Gastrocnemius medialis (tissue), 4 donors: Measurements from ENCODE around the gene ARAF. TPM values are rescaled to one million over a fixed set of nuclear protein-coding genes. Genes with fewer than 3 reads are reported as not detected.

ENCODE experiments used
- ATAC-seq, 2 donors: fragments of 150-250 bp; one replicate each; pipeline ENCODE4 v1.9.1; 2016
- DNase-seq, 2 donors: peaks; one replicate each; pipeline ENCODE4 v3.0.0-alpha.2; 2019
- H3K27ac ChIP-seq, 4 donors: fragments of 200-600 bp; sonication (generic); 1 replicate in 1 of 4; 2 replicates in 3 of 4; pipeline ENCODE4 v1.5.1; 2016 to 2018; ENCODE audit warnings: mild to moderate bottlenecking in 2 of 4, moderate library complexity in 1 of 4
- H3K27me3 ChIP-seq, 3 donors: fragments of 200-600 bp; sonication (generic) in 2 of 3; 1 replicate in 1 of 3; 2 replicates in 2 of 3; pipeline versions ENCODE4 v1.5.1 to v1.6.0; 2016 to 2019; ENCODE audit warnings: mild to moderate bottlenecking in 1 of 3, moderate library complexity in 1 of 3
- H3K36me3 ChIP-seq, 2 donors: fragments of 200-600 bp; sonication (generic) in 1 of 2; one replicate each; pipeline ENCODE4 v1.5.1; 2017 to 2018
- H3K4me1 ChIP-seq, 2 donors: fragments of 200-600 bp; sonication (generic) in 1 of 2; one replicate each; pipeline ENCODE4 v1.5.1; 2016 to 2017; ENCODE audit warnings: mild to moderate bottlenecking in 2 of 2
- H3K4me3 ChIP-seq, 4 donors: fragments of 200-600 bp; sonication (generic) in 3 of 4; 1 replicate in 1 of 4; 2 replicates in 3 of 4; pipeline ENCODE4 v1.5.1; 2016 to 2019; ENCODE audit warnings: mild to moderate bottlenecking in 2 of 4
- H3K9me3 ChIP-seq, 3 donors: fragments of 200-600 bp; sonication (generic) in 2 of 3; 1 replicate in 1 of 3; 2 replicates in 2 of 3; pipeline ENCODE4 v1.5.1; 2016 to 2019
- CTCF ChIP-seq, 5 experiments: fragments of 450-650 bp in 3 of 5; fragments of 200-600 bp in 2 of 5; sonication (generic) in 2 of 5; IDR thresholded peaks in 4 of 5; conservative IDR thresholded peaks in 1 of 5; 1 replicate in 4 of 5; 2 replicates in 1 of 5; pipeline ENCODE4 v1.5.1; 2016 to 2019; ENCODE audit warnings: antibody characterized with exemption in 5 of 5, mild to moderate bottlenecking in 3 of 5, moderate library complexity in 3 of 5
- POLR2A ChIP-seq, 2 donors: fragments of 450-650 bp; IDR thresholded peaks; one replicate each; pipeline ENCODE4 v1.6.1; 2017; ENCODE audit warnings: antibody characterized with exemption in 2 of 2, mild to moderate bottlenecking in 2 of 2, moderate library complexity in 2 of 2
- in situ Hi-C, 4 donors: fragments of 200-750 bp; cut with MboI; loops; one replicate each; pipeline versions ENCODE4 v1.15.0 to v1.8.0; 2017; ENCODE audit warnings: low sequenced_read_pairs in 4 of 4
- intact Hi-C: fragments of 100-400 bp; cut with DNase I; formaldehyde crosslinking; loops from one replicate; pipeline ENCODE4 v1.15.1; 2023; ENCODE audit warnings: low total_unique reads
- microRNA-seq, 2 donors: library from miRNA; unstranded; fragments of <30 nt; microRNA quantifications; one replicate each; pipeline ENCODE4, GENCODE V29; 2016; ENCODE audit warnings: borderline replicate concordance in 2 of 2
- total RNA-seq, 4 donors: library from RNA; depleted of rRNA; stranded (reverse); fragments of >200 nt; gene quantifications; one replicate each; pipeline versions ENCODE4 v1.1.0 to v1.2.3, GENCODE V29; 2016

The ARAF gene
- total RNA-seq, 4 donors from 2014 or later: 44.8 to 93.3 (median 66.7) TPM

DNA sequence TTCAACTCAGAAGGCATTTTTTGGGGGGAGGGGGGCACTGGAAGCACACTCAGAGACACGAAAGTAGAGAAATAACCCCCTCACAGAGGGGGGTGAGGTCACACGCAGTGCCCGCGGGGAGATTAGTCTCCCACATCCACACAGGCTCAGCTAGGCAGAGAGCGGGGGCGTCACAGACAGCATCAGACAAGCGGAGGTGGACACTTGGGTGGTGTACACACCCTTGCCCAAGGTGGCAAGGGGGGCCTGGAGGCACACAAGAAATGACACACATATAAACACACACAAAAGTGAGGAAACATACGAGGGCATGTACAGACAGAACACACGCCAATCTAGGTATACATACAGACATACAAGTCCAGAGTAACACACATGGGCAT, 59.3 kb downstream of the ARAF start:
- DNase-seq (no peak), ATAC-seq (no peak)
- Histone ChIP-seq H3K4me1 (no peaks in the 10 kb centered on the region), H3K27me3 (peaks cover 0 to 11% (median 10%) of the 10 kb centered on the region in 3 donors), H3K9me3 (no peaks in the 10 kb centered on the region), H3K36me3 (no peaks in the 10 kb centered on the region), H3K27ac (no peak overlapping the region), H3K4me3 (no peak overlapping the region)
- no peak for TF ChIP-seq POLR2A (IDR thresholded peaks at IDR 0.05)
- TF ChIP-seq CTCF (IDR thresholded peaks at IDR 0.05 in 4 of 5, conservative IDR thresholded peaks at IDR 0.05 in 1 of 5): no peak
- intact Hi-C loops (no loop called here), in situ Hi-C loops (no loop called here)

Small RNA genes within 50 kb of the gene (microRNA-seq; reads per million reads assigned to microRNA genes)
- gene MIR4769: 0 reads per million in 2 donors

Other genes with a start within 250 kb of the ARAF start
- under 1 TPM in 3 of 4 donors, not detected in 1; 0.09 to 0.26 (median 0.25) TPM for gene ZNF157, start 190.6 kb upstream of the ARAF start, total RNA-seq
- gene ZNF41, start 78.0 kb upstream of the ARAF start, total RNA-seq: 10 to 100 TPM in 3 of 4 donors, 1 to 10 TPM in 1; 8.7 to 14.9 (median 11.7) TPM
- 10 to 100 TPM; 15.8 to 94.8 (median 47.1) TPM for gene TIMP1, start 21.2 kb downstream of the ARAF start, total RNA-seq
- gene SYN1, start 58.7 kb downstream of the ARAF start, total RNA-seq: under 1 TPM in 2 of 4 donors, not detected in 2; 0.22 to 0.36 TPM
- gene CFP, start 68.7 kb downstream of the ARAF start, total RNA-seq: 1 to 10 TPM in 2 of 4 donors, under 1 TPM in 1, not detected in 1; 0.51 to 3.8 (median 3.3) TPM
- gene ELK1, start 89.4 kb downstream of the ARAF start, total RNA-seq: 10 to 100 TPM; 35.0 to 65.6 (median 58.8) TPM
- 100 to 1,000 TPM in 2 of 4 donors, 10 to 100 TPM in 2; 92.3 to 153 (median 109) TPM for gene UXT, start 98.0 kb downstream of the ARAF start, total RNA-seq